Keratinocyte (primary cell): ENCODE data around the gene PRKCA.

Source experiments
- CTCF ChIP-seq, 3 experiments: IDR thresholded peaks in 1 of 3; conservative IDR thresholded peaks in 1 of 3; optimal IDR thresholded peaks in 1 of 3; 2 replicates in 2 of 3; 3 replicates in 1 of 3; pipeline versions ENCODE3 to v1.5.1; 2011; ENCODE audit warnings: low read length in 3 of 3, mild to moderate bottlenecking in 3 of 3, moderate library complexity in 2 of 3, control low read depth in 1 of 3, inconsistent platforms in 1 of 3; ENCODE audit not compliant: insufficient read depth in 2 of 3; ENCODE audit errors: extremely low read depth in 1 of 3
- EZH2 ChIP-seq: IDR thresholded peaks from one replicate; pipeline ENCODE4 v1.6.1; 2012; ENCODE audit warnings: inconsistent platforms, mild to moderate bottlenecking, low read length, moderate library complexity

GRCh38 chr17:66509926-66510325 lies 207.5 kb downstream of the PRKCA start:
- TF ChIP-seq CTCF (optimal IDR thresholded peaks at IDR 0.05 in 1 of 3, IDR thresholded peaks at IDR 0.05 in 1 of 3, conservative IDR thresholded peaks at IDR 0.05 in 1 of 3; ENCODE audit: extremely low read depth in 1 of 3, insufficient read depth in 2 of 3, low read length in 3 of 3) = no peak
- TF ChIP-seq EZH2 = no peak
